ENCODE results near the gene ATP12A.
A peak's percentile ranks its signal among the peaks of the same experiment; 100 is the strongest.

Gene ATP12A

DNA sequence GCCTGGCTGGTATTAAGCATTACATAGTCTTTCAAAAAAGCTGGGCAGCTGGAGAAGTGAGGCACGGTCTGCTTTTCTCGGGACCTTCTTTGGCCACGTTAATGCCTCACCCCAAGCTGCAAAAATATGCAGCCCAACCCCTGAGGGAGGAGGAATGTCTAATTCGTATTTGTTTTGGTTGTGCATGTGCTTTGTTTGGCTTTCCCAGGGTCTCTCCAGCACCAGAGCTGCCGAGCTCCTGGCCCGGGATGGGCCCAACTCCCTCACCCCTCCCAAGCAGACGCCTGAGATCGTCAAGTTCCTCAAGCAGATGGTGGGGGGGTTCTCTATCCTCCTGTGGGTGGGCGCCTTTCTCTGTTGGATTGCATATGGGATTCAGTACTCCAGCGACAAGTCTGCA, 7.9 kb downstream of the ATP12A start:
- DNase-seq (ENCODE audit: low read depth in 2 of 2) = no peak

DNA sequence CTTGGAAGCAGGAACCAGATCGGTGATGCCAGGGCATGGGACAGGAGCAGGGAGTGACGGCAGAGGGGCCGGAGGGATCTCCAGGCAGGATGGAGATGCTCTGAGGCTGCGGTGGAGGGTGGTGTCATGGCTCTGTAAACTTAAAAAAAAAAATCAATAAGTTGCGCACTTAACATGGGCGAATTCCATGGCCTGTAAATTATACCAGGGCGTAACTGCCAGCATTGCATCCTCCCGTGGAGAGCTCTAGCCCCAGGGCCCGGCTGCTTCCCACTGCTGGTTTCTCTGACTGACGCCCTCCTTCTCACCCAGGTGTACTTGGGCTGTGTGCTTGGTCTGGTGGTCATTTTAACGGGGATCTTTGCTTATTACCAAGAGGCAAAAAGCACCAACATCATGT, 8.7 kb downstream of the ATP12A start:
- DNase-seq (ENCODE audit: low read depth in 2 of 2) = no peak

GRCh38 chr13:24691381-24691780, 11.2 kb downstream of the ATP12A start:
- DNase-seq (ENCODE audit: low read depth in 2 of 2) = no peak

GRCh38 chr13:24692561-24692960, 12.4 kb downstream of the ATP12A start:
- no peak for DNase-seq (ENCODE audit: low read depth in 2 of 2)

GRCh38 chr13:24693862-24694471, 13.8 kb downstream of the ATP12A start:
- no peak for DNase-seq (ENCODE audit: low read depth in 2 of 2)

GRCh38 chr13:24694907-24695306, 14.7 kb downstream of the ATP12A start:
- no peak for DNase-seq (ENCODE audit: low read depth in 2 of 2)

- DNase-seq (ENCODE audit: low read depth in 2 of 2) = no peak
Observed at GRCh38 chr13:24698686-24699085, 18.5 kb downstream of the ATP12A start.

GRCh38 chr13:24699541-24699940, 19.3 kb downstream of the ATP12A start:
- DNase-seq (ENCODE audit: low read depth in 2 of 2) = no peak

DNA sequence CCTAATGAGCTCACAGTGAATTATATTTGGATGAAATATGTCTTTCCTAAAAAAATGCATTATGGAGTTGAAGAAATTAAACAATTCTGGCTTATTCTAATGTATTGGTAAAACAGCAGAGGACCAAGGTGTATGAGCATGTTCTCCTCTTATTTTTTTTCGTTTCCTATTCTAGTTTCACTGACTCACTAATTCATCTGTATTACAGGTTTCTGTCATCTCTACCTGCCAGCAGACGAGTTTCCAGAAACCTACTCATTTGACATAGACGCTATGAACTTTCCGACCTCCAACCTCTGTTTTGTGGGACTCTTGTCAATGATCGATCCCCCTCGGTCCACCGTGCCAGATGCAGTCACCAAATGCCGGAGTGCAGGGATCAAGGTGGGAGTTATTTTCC, 20.3 kb downstream of the ATP12A start:
- no peak for DNase-seq (ENCODE audit: low read depth in 2 of 2)

DNA sequence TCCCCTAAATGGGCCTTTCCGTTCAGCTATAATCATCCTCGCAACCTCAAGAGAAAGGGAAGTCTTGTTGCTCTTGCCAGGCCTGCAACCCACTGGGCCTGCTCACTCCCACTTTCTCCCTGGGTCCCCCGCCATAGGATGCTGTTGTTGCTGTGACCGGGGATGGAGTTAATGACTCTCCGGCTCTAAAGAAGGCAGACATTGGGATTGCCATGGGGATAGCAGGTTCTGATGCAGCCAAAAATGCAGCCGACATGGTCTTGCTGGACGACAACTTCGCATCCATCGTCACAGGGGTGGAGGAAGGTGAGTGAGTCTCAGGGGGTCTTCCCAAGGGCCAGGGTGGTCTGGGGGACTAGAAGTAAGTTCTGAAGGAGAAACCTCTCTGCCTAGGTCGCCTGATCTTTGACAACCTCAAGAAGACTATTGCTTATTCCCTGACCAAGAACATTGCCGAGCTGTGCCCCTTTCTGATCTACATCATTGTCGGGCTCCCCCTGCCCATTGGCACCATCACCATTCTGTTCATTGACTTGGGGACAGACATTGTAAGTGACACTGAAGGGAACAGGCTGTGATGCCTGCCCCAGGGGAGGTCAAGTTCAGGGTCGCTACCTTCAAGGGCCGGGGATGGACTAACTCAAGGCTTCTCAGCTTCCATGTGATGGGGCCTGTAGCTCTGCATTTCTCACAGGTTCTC, 26.8 kb downstream of the ATP12A start:
- no peak for DNase-seq (ENCODE audit: low read depth in 2 of 2)

- peak; percentile 8 to 19 for DNase-seq (ENCODE audit: low read depth in 2 of 2)
Observed at GRCh38 chr13:24709186-24709913, 29.1 kb downstream of the ATP12A start.

DNA sequence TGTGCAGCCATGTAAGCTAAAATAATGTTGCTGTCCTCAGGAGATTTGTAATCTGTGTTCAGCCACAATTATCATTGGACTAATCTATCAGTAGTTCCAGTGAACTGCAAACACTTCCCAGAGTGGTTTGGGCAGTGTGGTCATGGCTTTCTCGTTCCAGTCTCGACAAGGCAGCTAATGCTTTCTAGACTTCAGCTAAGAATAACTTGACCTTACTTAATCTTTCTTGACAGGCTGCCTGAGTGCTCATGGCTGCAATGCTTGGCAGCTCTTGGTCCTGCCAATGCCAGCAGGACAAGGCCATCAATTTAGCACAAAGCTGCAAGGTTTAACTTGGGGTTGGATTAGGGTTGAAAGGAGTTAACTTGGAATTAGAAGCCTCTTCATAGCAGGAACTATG, 32.8 kb downstream of the ATP12A start:
- no peak for DNase-seq (ENCODE audit: low read depth in 2 of 2)

DNA sequence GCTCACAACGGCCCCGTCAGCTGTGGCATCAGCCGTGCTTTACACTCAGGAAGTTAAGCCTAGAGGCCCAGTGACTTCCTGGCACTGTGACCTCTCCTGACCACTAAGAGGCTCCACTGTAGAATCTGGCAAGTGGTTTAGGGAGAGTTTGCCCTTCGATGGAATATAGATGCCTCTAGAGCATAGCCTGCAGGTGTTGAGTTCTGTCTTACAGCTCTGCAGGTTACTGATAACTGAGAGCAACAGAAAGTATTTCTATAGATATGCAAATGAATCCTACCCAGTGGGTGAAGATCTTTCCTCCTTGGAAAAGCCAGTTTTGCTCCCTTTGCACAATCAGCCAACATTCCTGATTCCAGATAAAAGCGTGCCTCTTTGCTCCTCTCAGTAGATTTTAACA, 35.8 kb downstream of the ATP12A start:
- DNase-seq (ENCODE audit: low read depth in 2 of 2) = no peak

DNA sequence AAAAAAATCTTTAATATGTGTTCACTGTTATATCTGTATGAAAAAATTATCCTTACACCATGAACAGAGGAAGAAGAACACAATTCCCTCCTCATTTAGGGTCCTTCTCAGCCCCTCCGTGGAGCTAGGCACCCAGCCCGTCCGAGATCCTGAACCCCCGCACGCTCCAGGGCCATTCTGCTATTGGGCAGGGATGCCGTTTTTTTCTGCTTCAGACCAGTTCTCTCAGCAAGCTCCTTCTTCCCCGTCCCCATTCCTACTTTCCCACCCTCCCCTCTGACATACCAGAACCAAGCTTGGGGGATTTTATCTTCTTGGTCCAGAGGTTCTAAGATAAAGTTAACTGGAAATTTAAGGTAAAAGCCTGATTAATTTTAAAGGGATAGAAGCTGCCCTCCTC, 36.2 kb downstream of the ATP12A start:
- no peak for DNase-seq (ENCODE audit: low read depth in 2 of 2)

GRCh38 chr13:24717217-24717616, 37.0 kb downstream of the ATP12A start:
- no peak for DNase-seq (ENCODE audit: low read depth in 2 of 2)

DNA sequence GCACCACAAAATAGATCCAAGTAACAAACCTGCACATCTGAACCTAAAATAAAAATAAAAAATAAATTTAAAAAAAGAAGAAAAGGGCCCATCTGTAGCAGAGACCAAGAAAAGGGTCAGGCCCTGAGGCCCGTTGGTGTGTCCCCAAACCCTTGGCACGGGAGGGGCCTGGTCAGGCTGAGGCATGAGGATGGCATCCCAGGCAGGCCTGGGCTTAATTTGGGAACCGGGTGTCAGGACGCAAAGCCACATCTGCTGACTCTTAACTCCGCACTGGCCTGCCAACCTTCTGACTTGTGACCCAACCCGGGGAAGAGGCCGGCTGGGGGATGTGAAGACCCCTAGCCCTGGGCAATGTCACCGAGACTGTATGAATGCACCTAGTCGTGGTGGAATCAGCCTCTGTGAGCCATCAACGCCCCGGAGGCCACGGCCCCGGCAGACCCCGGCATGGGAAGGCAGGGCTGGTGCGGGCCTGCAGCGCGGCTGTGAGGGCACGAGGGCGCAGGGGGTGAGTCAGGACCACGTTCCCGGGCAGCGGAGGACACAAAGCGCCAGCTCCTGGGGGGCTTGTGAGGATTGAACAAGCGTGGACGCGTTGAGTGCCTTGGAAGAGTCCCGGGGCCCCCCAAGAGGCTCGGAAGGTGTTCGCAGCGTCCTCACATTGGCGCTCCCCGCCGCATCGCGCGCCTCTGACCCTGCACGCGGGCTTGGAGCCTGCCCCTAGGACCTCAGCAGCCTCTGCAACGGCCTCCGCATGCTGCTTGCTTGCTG, 38.2 kb downstream of the ATP12A start:
- DNase-seq (ENCODE audit: low read depth in 2 of 2) = no peak

DNA sequence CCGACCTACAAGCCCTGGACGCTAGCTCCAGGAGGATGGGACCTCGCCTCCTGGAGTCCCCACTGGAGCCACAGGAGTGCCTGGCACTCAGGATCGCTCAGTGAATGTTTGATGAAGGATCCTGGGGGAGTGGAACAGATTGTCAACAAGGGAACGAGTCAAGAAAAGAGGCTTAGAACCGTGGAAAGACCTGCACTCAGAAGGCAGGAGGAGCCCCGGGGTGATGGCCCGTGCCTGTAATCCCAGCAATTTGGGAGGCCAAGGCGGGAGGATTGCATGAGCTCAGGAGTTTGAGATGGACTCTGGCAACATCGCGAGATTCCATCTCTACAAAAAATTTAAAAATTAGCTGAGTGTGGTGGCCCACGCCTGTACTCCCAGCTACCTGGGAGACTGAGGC, 38.9 kb downstream of the ATP12A start:
- no peak for DNase-seq (ENCODE audit: low read depth in 2 of 2)

GRCh38 chr13:24723206-24723605, 43.0 kb downstream of the ATP12A start:
- no peak for DNase-seq (ENCODE audit: low read depth in 2 of 2)

- DNase-seq (ENCODE audit: low read depth in 2 of 2) = no peak
Observed at GRCh38 chr13:24724714-24725113, 44.5 kb downstream of the ATP12A start.

DNA sequence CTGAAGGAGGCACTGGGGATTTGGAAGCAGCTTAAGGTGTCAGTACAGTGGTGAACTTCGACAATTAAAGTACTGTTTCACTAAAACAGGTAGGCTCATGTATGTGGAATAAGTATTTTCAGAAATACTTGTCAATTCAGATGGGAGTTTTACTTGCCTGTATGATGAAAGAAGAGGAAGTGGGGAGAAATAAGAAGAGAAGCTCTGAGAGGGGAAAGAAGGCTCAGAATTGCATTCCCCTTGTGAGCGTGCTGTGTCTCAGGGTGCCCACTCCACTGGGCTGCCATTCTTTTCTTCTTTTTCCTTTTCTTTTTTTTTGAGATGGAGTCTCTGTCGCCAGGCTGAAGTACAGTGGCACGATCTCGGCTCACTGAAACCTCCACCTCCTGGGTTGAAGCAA, 45.2 kb downstream of the ATP12A start:
- DNase-seq (ENCODE audit: low read depth in 2 of 2) = no peak

- peak; percentile 7 to 46 for DNase-seq (ENCODE audit: low read depth in 2 of 2)
Observed at GRCh38 chr13:24727731-24728601, 47.8 kb downstream of the ATP12A start.

Measured in stimulated activated CD8-positive, alpha-beta memory T cell treated with anti-CD3 and anti-CD28 coated beads, Interleukin-15, amount 100 ng/mL, for 4 hours (primary cell).